Inflammatory macrophage (primary cell): ENCODE results near the gene CDC45.

Source experiments
- DNase-seq, 2 donors: peaks; one replicate each; pipeline ENCODE4 v3.0.0-alpha.2; 2020 to 2022

CDC45 gene

GRCh38 chr22:19495562-19496323 lies 16.0 kb downstream of the CDC45 start:
- DNase-seq = no peak

GRCh38 chr22:19496324-19496630 lies 16.6 kb downstream of the CDC45 start:
- no peak for DNase-seq

GRCh38 chr22:19497245-19497644 lies 17.5 kb downstream of the CDC45 start:
- DNase-seq = no peak

- DNase-seq = no peak
Observed at GRCh38 chr22:19498154-19498865, 18.6 kb downstream of the CDC45 start.

GRCh38 chr22:19498866-19499190 lies 19.1 kb downstream of the CDC45 start:
- DNase-seq = no peak

- no peak for DNase-seq
Observed at GRCh38 chr22:19499236-19499879, 19.6 kb downstream of the CDC45 start.

- no peak for DNase-seq
Observed at GRCh38 chr22:19499880-19500242, 20.1 kb downstream of the CDC45 start.

GRCh38 chr22:19501897-19502447 lies 22.3 kb downstream of the CDC45 start:
- no peak for DNase-seq

- no peak for DNase-seq
Observed at GRCh38 chr22:19503367-19503766, 23.6 kb downstream of the CDC45 start.

- DNase-seq = no peak
Observed at GRCh38 chr22:19503869-19504268, 24.1 kb downstream of the CDC45 start.

GRCh38 chr22:19504900-19505734 lies 25.4 kb downstream of the CDC45 start:
- DNase-seq = no peak

GRCh38 chr22:19505735-19506126 lies 26.0 kb downstream of the CDC45 start:
- no peak for DNase-seq

GRCh38 chr22:19506212-19506611 lies 26.5 kb downstream of the CDC45 start:
- DNase-seq = no peak

- no peak for DNase-seq
Observed at GRCh38 chr22:19507534-19507861, 27.8 kb downstream of the CDC45 start.

GRCh38 chr22:19508024-19508776 lies 28.5 kb downstream of the CDC45 start:
- no peak for DNase-seq

GRCh38 chr22:19509191-19509590 lies 29.5 kb downstream of the CDC45 start:
- DNase-seq = no peak

GRCh38 chr22:19509923-19510322 lies 30.2 kb downstream of the CDC45 start:
- no peak for DNase-seq

GRCh38 chr22:19510919-19511341 lies 31.2 kb downstream of the CDC45 start:
- DNase-seq = no peak

- no peak for DNase-seq
Observed at GRCh38 chr22:19513823-19514222, 34.1 kb downstream of the CDC45 start.

GRCh38 chr22:19514831-19515565 lies 35.3 kb downstream of the CDC45 start:
- no peak for DNase-seq

- no peak for DNase-seq
Observed at GRCh38 chr22:19515654-19516377, 36.1 kb downstream of the CDC45 start.
